GM19023 (cell line): Measurements from ENCODE around the gene ZFYVE9.
"Not testable (repeated sequence)": the region's sequence is repeated elsewhere in the genome, so short reads cannot be mapped to it uniquely, and the experiment has no call there.

Experiments
- ATAC-seq: cut with Tn5 transposase; IDR thresholded peaks from one replicate; pipeline ENCODE4 v1.9.1; 2021; ENCODE audit warnings: mild to moderate bottlenecking, moderate library complexity; ENCODE audit not compliant: unreplicated experiment

The ZFYVE9 gene

GRCh38 chr1:52141513-52142219, at the start of gene ZFYVE9:
Gene ZFYVE9, plus strand, starts transcription at chr1:52142089. Its CDS starts 91,118 bp downstream, at chr1:52233207.
- peak; percentile 66 for ATAC-seq

GRCh38 chr1:52094300-52094699, 47.6 kb upstream of the ZFYVE9 start:
- ATAC-seq, result not testable (repeated sequence)

GRCh38 chr1:52096216-52096615, 45.7 kb upstream of the ZFYVE9 start:
- ATAC-seq, result no peak

- no peak for ATAC-seq
These were observed 43.6 kb upstream of the ZFYVE9 start for GRCh38 chr1:52098139-52098871.

GRCh38 chr1:52102336-52103013, 39.4 kb upstream of the ZFYVE9 start:
- ATAC-seq, result no peak

GRCh38 chr1:52111492-52111891, 30.4 kb upstream of the ZFYVE9 start:
- no peak for ATAC-seq

- no peak for ATAC-seq
These were observed 29.4 kb upstream of the ZFYVE9 start for GRCh38 chr1:52112489-52112888.

- no peak for ATAC-seq
These were observed 22.4 kb upstream of the ZFYVE9 start for GRCh38 chr1:52119301-52120079.

- ATAC-seq, result no peak
These were observed 19.5 kb upstream of the ZFYVE9 start for GRCh38 chr1:52122384-52122783.

- ATAC-seq, result no peak
These were observed 18.3 kb upstream of the ZFYVE9 start for GRCh38 chr1:52123622-52124021.

- ATAC-seq, result no peak
These were observed 16.0 kb upstream of the ZFYVE9 start for GRCh38 chr1:52125736-52126359.

- no peak for ATAC-seq
These were observed 14.4 kb upstream of the ZFYVE9 start for GRCh38 chr1:52127181-52128180.

- peak; percentile 43 for ATAC-seq
These were observed 1.9 kb upstream of the ZFYVE9 start for GRCh38 chr1:52139817-52140540.

- no peak for ATAC-seq
These were observed 1.0 kb upstream of the ZFYVE9 start for GRCh38 chr1:52140633-52141512.

- ATAC-seq, result peak; percentile 42
These were observed 613 bp downstream of the ZFYVE9 start for GRCh38 chr1:52142220-52143183.

- ATAC-seq, result no peak
These were observed 3.2 kb downstream of the ZFYVE9 start for GRCh38 chr1:52145137-52145536.

GRCh38 chr1:52150445-52150844, 8.6 kb downstream of the ZFYVE9 start:
- not testable (repeated sequence) for ATAC-seq
